ENCODE results near the gene SNED1. TPM values are rescaled to one million over a fixed set of nuclear protein-coding genes. Genes with fewer than 3 reads are reported as not detected.

The SNED1 gene
- total RNA-seq, 2 experiments from 2014 or later: 2.8 to 13.6 TPM

Small RNAs within 50 kb of the gene (small RNA-seq; reads per million reads assigned to genes)
- gene AC005237.2: not detected

Other genes with a start within 250 kb of the SNED1 start
- gene KIF1A, start 178.4 kb upstream of the SNED1 start, total RNA-seq (2014; rRNA removed; shearing (Covaris generic)): not detected in 2 replicates
- not detected in 2 replicates for gene KIF1A, start 178.4 kb upstream of the SNED1 start, total RNA-seq (2022)
- not detected in 2 replicates for gene AGXT, start 129.8 kb upstream of the SNED1 start, total RNA-seq (2014; rRNA removed; shearing (Covaris generic))
- not detected in 2 replicates for gene AGXT, start 129.8 kb upstream of the SNED1 start, total RNA-seq (2022)
- not detected in 2 replicates for gene MAB21L4, start 102.5 kb upstream of the SNED1 start, total RNA-seq (2014; rRNA removed; shearing (Covaris generic))
- not detected in 2 replicates for gene MAB21L4, start 102.5 kb upstream of the SNED1 start, total RNA-seq (2022)
- not detected in 2 replicates for gene CROCC2, start 92.3 kb upstream of the SNED1 start, total RNA-seq (2014; rRNA removed; shearing (Covaris generic))
- gene CROCC2, start 92.3 kb upstream of the SNED1 start, total RNA-seq (2022): not detected in 2 replicates
- 57.7 and 58.9 TPM in 2 replicates for gene MTERF4, start 103.7 kb downstream of the SNED1 start, total RNA-seq (2014; rRNA removed; shearing (Covaris generic))
- gene MTERF4, start 103.7 kb downstream of the SNED1 start, total RNA-seq (2022): 48.2 and 52.8 TPM in 2 replicates
- gene PASK, start 150.9 kb downstream of the SNED1 start, total RNA-seq (2014; rRNA removed; shearing (Covaris generic)): 26.8 and 72.9 TPM in 2 replicates
- 73.5 and 84.3 TPM in 2 replicates for gene PASK, start 150.9 kb downstream of the SNED1 start, total RNA-seq (2022)
- gene PPP1R7, start 151.8 kb downstream of the SNED1 start, total RNA-seq (2014; rRNA removed; shearing (Covaris generic)): 46.0 and 61.4 TPM in 2 replicates
- gene PPP1R7, start 151.8 kb downstream of the SNED1 start, total RNA-seq (2022): 82.0 and 97.1 TPM in 2 replicates
- 0.16 TPM in 1 of 2 replicates, not detected in the other for gene ANO7, start 190.1 kb downstream of the SNED1 start, total RNA-seq (2014; rRNA removed; shearing (Covaris generic))
- gene ANO7, start 190.1 kb downstream of the SNED1 start, total RNA-seq (2022): 0.46 TPM in 1 of 2 replicates, not detected in the other

Data from OCI-LY7 (cell line).